Peyer's patch (tissue), 4 donors: ENCODE measurements around the gene SLC17A7.

Experiments used
- POLR2A ChIP-seq, 2 donors: fragments of 450-650 bp; IDR thresholded peaks; one replicate each; pipeline ENCODE4 v1.5.1; 2017; ENCODE audit warnings: antibody characterized with exemption in 2 of 2, mild to moderate bottlenecking in 2 of 2, moderate library complexity in 2 of 2
- TF ChIP-seq, protein P1 (sequence below), 6 experiments: fragments of 450-650 bp in 4 of 6; fragments of 200-600 bp in 2 of 6; sonication (generic) in 1 of 6; IDR thresholded peaks; one replicate each; pipeline ENCODE4 v1.5.1; 2017 to 2019; ENCODE audit warnings: antibody characterized with exemption in 6 of 6, mild to moderate bottlenecking in 3 of 6, moderate library complexity in 1 of 6

GRCh38 chr19:49417088-49417487 is 24.2 kb downstream of the SLC17A7 start:
- TF ChIP-seq, protein P1, sequence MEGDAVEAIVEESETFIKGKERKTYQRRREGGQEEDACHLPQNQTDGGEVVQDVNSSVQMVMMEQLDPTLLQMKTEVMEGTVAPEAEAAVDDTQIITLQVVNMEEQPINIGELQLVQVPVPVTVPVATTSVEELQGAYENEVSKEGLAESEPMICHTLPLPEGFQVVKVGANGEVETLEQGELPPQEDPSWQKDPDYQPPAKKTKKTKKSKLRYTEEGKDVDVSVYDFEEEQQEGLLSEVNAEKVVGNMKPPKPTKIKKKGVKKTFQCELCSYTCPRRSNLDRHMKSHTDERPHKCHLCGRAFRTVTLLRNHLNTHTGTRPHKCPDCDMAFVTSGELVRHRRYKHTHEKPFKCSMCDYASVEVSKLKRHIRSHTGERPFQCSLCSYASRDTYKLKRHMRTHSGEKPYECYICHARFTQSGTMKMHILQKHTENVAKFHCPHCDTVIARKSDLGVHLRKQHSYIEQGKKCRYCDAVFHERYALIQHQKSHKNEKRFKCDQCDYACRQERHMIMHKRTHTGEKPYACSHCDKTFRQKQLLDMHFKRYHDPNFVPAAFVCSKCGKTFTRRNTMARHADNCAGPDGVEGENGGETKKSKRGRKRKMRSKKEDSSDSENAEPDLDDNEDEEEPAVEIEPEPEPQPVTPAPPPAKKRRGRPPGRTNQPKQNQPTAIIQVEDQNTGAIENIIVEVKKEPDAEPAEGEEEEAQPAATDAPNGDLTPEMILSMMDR (IDR thresholded peaks at IDR 0.05), result no peak
- TF ChIP-seq POLR2A (IDR thresholded peaks at IDR 0.05), result no peak
